ENCODE results near the gene MATCAP1. TPM values are rescaled to one million over a fixed set of nuclear protein-coding genes. Genes with fewer than 3 reads are reported as not detected.

Gene MATCAP1
- polyA plus RNA-seq, 4 donors, result 23.9 to 68.7 (median 45.6) TPM

- DNase-seq (ENCODE audit: low read depth in 4 of 4, low spot score in 2 of 4), result no peak
Measured at GRCh38 chr16:67144943-67145342, 38.8 kb downstream of the MATCAP1 start.

- no peak for DNase-seq (ENCODE audit: low read depth in 4 of 4, low spot score in 2 of 4)
Measured at GRCh38 chr16:67142342-67142741, 41.4 kb downstream of the MATCAP1 start.

GRCh38 chr16:67141391-67141790 lies 42.4 kb downstream of the MATCAP1 start:
- no peak for DNase-seq (ENCODE audit: low read depth in 4 of 4, low spot score in 2 of 4)

- peak in 1 of 4 donors; percentile 26 for DNase-seq (ENCODE audit: low read depth in 4 of 4, low spot score in 2 of 4)
Measured at GRCh38 chr16:67137605-67138004, 46.2 kb downstream of the MATCAP1 start.

- DNase-seq (ENCODE audit: low read depth in 4 of 4, low spot score in 2 of 4), result no peak
Measured at GRCh38 chr16:67129422-67129821, 54.3 kb downstream of the MATCAP1 start.

GRCh38 chr16:67128887-67129286 lies 54.9 kb downstream of the MATCAP1 start:
- DNase-seq (ENCODE audit: low read depth in 4 of 4, low spot score in 2 of 4), result no peak

GRCh38 chr16:67128417-67128816 lies 55.3 kb downstream of the MATCAP1 start:
- DNase-seq (ENCODE audit: low read depth in 4 of 4, low spot score in 2 of 4), result no peak

Other genes with a start within 250 kb of the MATCAP1 start
- gene CIAO2B, start 249.6 kb downstream of the MATCAP1 start, polyA plus RNA-seq (ENCODE audit: insufficient read length in 4 of 4), result 100 to 1,000 TPM in 2 of 4 donors, 10 to 100 TPM in 2; 91.7 to 120 (median 98.8) TPM
- gene CES2, start 248.4 kb downstream of the MATCAP1 start, polyA plus RNA-seq (ENCODE audit: insufficient read length in 4 of 4), result 10 to 100 TPM; 40.3 to 49.6 (median 45.3) TPM
- gene CES3, start 222.7 kb downstream of the MATCAP1 start, polyA plus RNA-seq (ENCODE audit: insufficient read length in 4 of 4), result 1 to 10 TPM; 1.3 to 3.7 (median 2.9) TPM
- 10 to 100 TPM in 2 of 4 donors, 1 to 10 TPM in 2; 4.6 to 12.3 (median 9.5) TPM for gene CES4A, start 195.4 kb downstream of the MATCAP1 start, polyA plus RNA-seq (ENCODE audit: insufficient read length in 4 of 4)
- gene CBFB, start 154.8 kb downstream of the MATCAP1 start, polyA plus RNA-seq (ENCODE audit: insufficient read length in 4 of 4), result 10 to 100 TPM; 62.3 to 77.1 (median 65.0) TPM
- gene PHAF1, start 74.0 kb downstream of the MATCAP1 start, polyA plus RNA-seq (ENCODE audit: insufficient read length in 4 of 4), result 10 to 100 TPM; 21.0 to 28.5 (median 25.5) TPM
- 10 to 100 TPM in 3 of 4 donors, 1 to 10 TPM in 1; 7.5 to 15.1 (median 10.4) TPM for gene B3GNT9, start 33.0 kb downstream of the MATCAP1 start, polyA plus RNA-seq (ENCODE audit: insufficient read length in 4 of 4)
- 1 to 10 TPM; 4.3 to 7.0 (median 6.1) TPM for gene TRADD, start 24.1 kb downstream of the MATCAP1 start, polyA plus RNA-seq (ENCODE audit: insufficient read length in 4 of 4)
- gene FBXL8, start 24.0 kb downstream of the MATCAP1 start, polyA plus RNA-seq (ENCODE audit: insufficient read length in 4 of 4), result 1 to 10 TPM; 1.3 to 2.8 (median 1.9) TPM
- gene HSF4, start 19.2 kb downstream of the MATCAP1 start, polyA plus RNA-seq (ENCODE audit: insufficient read length in 4 of 4), result 1 to 10 TPM; 1.2 to 3.2 (median 1.6) TPM
- gene NOL3, start 13.4 kb downstream of the MATCAP1 start, polyA plus RNA-seq (ENCODE audit: insufficient read length in 4 of 4), result 1 to 10 TPM; 3.6 to 8.3 (median 6.0) TPM
- 1 to 10 TPM; 4.9 to 7.8 (median 6.7) TPM for gene EXOC3L1, start 6.2 kb upstream of the MATCAP1 start, polyA plus RNA-seq (ENCODE audit: insufficient read length in 4 of 4)
- 10 to 100 TPM; 53.3 to 79.1 (median 62.8) TPM for gene E2F4, start 8.2 kb upstream of the MATCAP1 start, polyA plus RNA-seq (ENCODE audit: insufficient read length in 4 of 4)
- 1 to 10 TPM; 5.7 to 7.7 (median 6.3) TPM for gene ELMO3, start 15.2 kb upstream of the MATCAP1 start, polyA plus RNA-seq (ENCODE audit: insufficient read length in 4 of 4)
- gene TMEM208, start 43.2 kb upstream of the MATCAP1 start, polyA plus RNA-seq (ENCODE audit: insufficient read length in 4 of 4), result 10 to 100 TPM; 41.0 to 55.0 (median 44.0) TPM
- gene FHOD1, start 63.5 kb upstream of the MATCAP1 start, polyA plus RNA-seq (ENCODE audit: insufficient read length in 4 of 4), result 10 to 100 TPM; 28.9 to 52.4 (median 43.5) TPM
- 1 to 10 TPM; 2.3 to 5.9 (median 4.5) TPM for gene SLC9A5, start 65.0 kb upstream of the MATCAP1 start, polyA plus RNA-seq (ENCODE audit: insufficient read length in 4 of 4)
- 10 to 100 TPM; 10.4 to 22.6 (median 15.2) TPM for gene PLEKHG4, start 95.6 kb upstream of the MATCAP1 start, polyA plus RNA-seq (ENCODE audit: insufficient read length in 4 of 4)
- 1 to 10 TPM in 3 of 4 donors, under 1 TPM in 1; 0.95 to 2.5 (median 1.6) TPM for gene KCTD19, start 142.8 kb upstream of the MATCAP1 start, polyA plus RNA-seq (ENCODE audit: insufficient read length in 4 of 4)
- 10 to 100 TPM in 1 of 4 donors, 1 to 10 TPM in 3; 2.4 to 10.5 (median 4.7) TPM for gene LRRC36, start 142.9 kb upstream of the MATCAP1 start, polyA plus RNA-seq (ENCODE audit: insufficient read length in 4 of 4)
- gene TPPP3, start 209.5 kb upstream of the MATCAP1 start, polyA plus RNA-seq (ENCODE audit: insufficient read length in 4 of 4), result 10 to 100 TPM; 52.9 to 79.1 (median 57.8) TPM
- 10 to 100 TPM; 12.6 to 19.0 (median 16.0) TPM for gene ZDHHC1, start 232.5 kb upstream of the MATCAP1 start, polyA plus RNA-seq (ENCODE audit: insufficient read length in 4 of 4)
- 10 to 100 TPM; 52.7 to 71.9 (median 58.4) TPM for gene HSD11B2, start 247.2 kb upstream of the MATCAP1 start, polyA plus RNA-seq (ENCODE audit: insufficient read length in 4 of 4)

Measured in left renal cortex interstitium (tissue), 4 donors.